Stomach (tissue), 4 donors: ENCODE results near the gene TIPARP.

Experiments used
- CTCF ChIP-seq, 7 experiments: fragments of 450-650 bp in 4 of 7; fragments of 200-600 bp in 3 of 7; sonication (generic) in 3 of 7; IDR thresholded peaks; one replicate each; pipeline ENCODE4 v1.5.1; 2016 to 2019; ENCODE audit warnings: antibody characterized with exemption in 7 of 7, control low read depth in 2 of 7, mild to moderate bottlenecking in 1 of 7
- EP300 ChIP-seq: sonication (generic); formaldehyde crosslinking; IDR thresholded peaks from one replicate; pipeline ENCODE4 v1.6.1; 2017; ENCODE audit warnings: antibody characterized with exemption
- POLR2A ChIP-seq, 4 donors: fragments of 450-650 bp; IDR thresholded peaks; one replicate each; pipeline ENCODE4 v1.6.1; 2016; ENCODE audit warnings: antibody characterized with exemption in 4 of 4, control low read depth in 2 of 4, mild to moderate bottlenecking in 1 of 4, moderate library complexity in 1 of 4

GRCh38 chr3:156661155-156661554, 13.2 kb upstream of the TIPARP start:
- TF ChIP-seq EP300 (no peak), CTCF (IDR thresholded peaks at IDR 0.05) (no peak), POLR2A (IDR thresholded peaks at IDR 0.05) (no peak)
